ENCODE results near the gene TNFRSF21.

TNFRSF21 gene

DNA sequence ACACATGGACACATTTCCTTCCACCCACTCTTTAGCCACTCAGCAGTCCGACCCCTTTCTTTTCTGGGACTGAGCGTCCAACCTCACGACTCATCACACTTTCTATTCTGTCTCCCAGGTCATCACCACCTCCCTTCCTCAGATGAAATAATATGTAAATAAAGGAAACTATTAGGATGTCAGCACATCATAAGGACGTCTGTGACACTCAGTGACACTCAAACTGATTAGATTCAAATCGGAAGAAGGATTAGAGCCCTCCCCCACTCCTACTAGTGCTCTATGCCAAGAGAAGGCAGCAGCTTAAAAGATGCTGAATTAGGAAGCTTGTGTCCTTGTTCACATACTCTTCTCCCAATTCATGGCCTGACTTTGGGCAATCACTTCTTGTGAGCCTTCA lies 113.6 kb downstream of the TNFRSF21 start:
- DNase-seq (ENCODE audit: low read depth): no peak
- TF ChIP-seq, protein P1, sequence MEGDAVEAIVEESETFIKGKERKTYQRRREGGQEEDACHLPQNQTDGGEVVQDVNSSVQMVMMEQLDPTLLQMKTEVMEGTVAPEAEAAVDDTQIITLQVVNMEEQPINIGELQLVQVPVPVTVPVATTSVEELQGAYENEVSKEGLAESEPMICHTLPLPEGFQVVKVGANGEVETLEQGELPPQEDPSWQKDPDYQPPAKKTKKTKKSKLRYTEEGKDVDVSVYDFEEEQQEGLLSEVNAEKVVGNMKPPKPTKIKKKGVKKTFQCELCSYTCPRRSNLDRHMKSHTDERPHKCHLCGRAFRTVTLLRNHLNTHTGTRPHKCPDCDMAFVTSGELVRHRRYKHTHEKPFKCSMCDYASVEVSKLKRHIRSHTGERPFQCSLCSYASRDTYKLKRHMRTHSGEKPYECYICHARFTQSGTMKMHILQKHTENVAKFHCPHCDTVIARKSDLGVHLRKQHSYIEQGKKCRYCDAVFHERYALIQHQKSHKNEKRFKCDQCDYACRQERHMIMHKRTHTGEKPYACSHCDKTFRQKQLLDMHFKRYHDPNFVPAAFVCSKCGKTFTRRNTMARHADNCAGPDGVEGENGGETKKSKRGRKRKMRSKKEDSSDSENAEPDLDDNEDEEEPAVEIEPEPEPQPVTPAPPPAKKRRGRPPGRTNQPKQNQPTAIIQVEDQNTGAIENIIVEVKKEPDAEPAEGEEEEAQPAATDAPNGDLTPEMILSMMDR (conservative IDR thresholded peaks at IDR 0.05; ENCODE audit: low read depth, low read length): no peak

DNA sequence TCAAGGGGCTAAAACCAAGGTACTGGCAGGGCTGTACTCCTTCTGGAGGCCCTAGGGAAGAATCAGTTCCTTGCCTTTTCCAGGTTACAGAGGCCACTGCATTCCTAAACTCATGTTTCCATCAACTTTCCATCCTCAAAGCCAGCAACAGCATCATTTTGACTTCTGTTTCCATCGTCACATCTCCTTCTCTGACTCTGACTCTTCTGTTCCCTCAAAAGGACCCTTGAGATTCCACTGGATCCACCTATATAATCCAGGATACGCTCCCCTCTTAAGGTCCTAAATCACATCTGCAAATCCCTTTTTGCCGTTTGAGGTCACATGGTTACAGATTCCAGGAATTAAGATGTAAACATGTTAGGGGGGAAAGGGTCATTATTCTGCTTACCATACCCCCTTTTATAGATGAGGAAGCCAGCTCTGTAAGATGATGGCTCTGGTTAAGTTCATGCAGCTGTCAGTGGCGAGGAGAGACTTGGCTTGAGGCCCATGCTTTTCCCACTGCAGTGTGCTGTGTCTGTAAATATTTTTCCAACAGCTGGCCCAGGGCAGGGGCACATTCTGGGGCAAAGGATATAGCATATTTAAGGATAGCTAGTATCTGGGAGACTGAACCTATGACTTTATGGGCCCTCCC lies 114.6 kb downstream of the TNFRSF21 start:
- H3K4me3 ChIP-seq (ENCODE audit: low read length): no peak overlapping the region
- TF ChIP-seq, protein P1 (conservative IDR thresholded peaks at IDR 0.05; ENCODE audit: low read depth, low read length): no peak
- no peak for DNase-seq (ENCODE audit: low read depth)

More for the DNA sequence above, 113.6 kb downstream of the TNFRSF21 start:
- H3K4me3 ChIP-seq (ENCODE audit: low read length): no peak overlapping the region

DNA sequence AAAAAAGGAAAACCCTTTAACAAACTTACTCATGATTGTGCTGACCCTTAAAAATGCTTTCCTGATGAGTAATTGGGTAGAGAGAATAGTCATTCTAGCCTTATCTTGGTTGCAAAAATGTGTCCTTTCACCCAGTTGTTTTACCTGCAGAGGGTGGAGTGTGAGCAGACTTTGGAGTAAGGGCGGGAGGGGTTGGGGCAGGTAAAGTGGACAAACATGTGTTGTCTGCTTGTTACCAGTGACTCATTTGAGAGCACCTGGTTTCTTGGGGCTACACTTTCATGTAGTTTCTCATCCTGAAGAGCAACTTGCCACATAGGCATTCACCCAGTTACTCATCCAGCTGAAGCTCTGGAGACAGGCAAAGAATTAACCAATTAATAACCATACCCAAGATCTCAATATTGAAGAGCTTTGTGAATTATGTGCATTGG lies 121.1 kb downstream of the TNFRSF21 start:
- DNase-seq (ENCODE audit: low read depth): peak; percentile 32
- no peak overlapping the region for H3K4me3 ChIP-seq (ENCODE audit: low read length)
- TF ChIP-seq, protein P1 (conservative IDR thresholded peaks at IDR 0.05; ENCODE audit: low read depth, low read length): no peak

DNA sequence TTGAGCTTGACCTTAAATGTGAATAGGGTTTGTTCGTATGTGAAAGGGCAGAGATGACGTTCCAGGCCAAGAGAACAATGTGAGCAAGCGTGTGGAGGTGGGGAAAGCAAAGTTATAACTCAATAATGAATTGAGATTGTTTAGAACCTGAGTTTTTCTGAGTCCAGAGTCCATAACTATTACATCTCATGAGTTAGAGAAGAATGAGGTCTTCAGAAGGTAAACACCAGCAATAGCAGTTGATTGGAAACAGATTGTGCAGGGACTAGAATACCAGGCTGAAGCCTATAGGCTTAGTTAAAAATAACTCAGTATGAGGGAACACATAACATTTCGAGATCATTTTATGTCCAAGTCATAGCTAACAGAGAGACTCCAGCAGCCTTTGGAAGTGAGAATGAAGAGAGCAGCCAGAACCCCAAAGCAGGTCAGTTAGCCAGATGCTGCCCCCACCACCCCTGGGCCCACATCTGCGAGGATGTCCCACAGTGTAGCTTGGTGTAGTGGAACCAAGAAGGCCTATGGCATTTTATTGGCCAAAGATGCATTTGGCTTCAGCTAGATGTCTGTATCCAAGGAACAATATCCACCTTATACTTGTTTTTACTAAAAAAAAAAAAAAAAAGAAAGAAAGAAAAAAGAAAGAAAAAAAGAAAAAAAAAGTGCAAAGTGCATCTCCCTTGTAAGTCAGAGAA lies 121.7 kb downstream of the TNFRSF21 start:
- H3K4me3 ChIP-seq (ENCODE audit: low read length): no peak overlapping the region
- TF ChIP-seq, protein P1 (conservative IDR thresholded peaks at IDR 0.05; ENCODE audit: low read depth, low read length): no peak
- DNase-seq (ENCODE audit: low read depth): no peak

DNA sequence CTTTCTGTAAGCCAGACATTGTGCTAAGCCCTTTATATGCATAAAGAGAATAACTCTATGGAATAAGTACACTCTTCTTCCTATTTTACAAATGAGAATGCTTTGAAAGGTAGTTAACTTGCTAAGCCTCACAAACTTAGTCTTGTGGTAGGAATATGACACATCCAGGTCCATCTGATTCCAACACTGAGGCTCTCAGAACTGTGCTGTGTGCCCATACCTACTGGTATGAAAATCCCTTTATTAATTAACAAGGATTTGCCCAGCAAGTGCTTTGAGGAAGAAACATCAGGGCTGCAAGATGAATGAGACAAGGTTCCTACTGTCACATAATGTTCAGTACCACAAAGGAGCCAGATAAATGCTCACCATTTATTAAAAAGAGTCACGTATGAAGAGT lies 122.6 kb downstream of the TNFRSF21 start:
- TF ChIP-seq, protein P1 (conservative IDR thresholded peaks at IDR 0.05; ENCODE audit: low read depth, low read length): no peak
- no peak overlapping the region for H3K4me3 ChIP-seq (ENCODE audit: low read length)
- no peak for DNase-seq (ENCODE audit: low read depth)

DNA sequence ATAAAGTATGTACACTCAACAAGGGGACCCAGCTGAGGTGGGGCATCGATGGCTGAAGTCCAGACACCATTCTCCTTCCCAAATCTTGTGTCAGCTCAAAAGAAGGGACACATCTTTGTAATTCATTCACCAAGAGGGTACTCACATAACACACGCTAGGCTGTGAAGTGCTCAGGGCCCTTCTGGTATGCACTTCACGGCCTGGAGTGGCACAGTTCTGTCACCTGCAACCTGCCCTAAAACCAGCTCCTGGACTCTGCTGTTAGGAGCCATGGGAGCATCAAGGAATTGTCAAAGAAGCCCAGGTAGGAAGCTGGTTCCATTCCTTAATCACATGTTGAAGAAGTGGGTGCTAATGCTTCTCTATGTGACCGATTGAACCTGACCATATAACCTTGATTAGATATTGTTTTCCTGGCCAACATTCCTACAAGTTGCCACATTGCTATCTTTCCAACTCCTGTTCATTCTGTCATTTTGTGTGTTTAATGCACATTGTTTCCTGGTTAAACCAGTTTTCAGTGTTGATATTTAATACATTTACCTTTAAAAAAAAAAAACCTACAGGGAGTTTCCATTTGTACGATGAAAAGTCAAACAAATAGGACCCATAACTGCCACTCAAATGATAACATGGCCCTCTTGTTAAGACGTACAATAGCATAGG lies 127.3 kb downstream of the TNFRSF21 start:
- TF ChIP-seq, protein P1 (conservative IDR thresholded peaks at IDR 0.05; ENCODE audit: low read depth, low read length): no peak

More for the DNA sequence above, 127.3 kb downstream of the TNFRSF21 start:
- H3K4me3 ChIP-seq (ENCODE audit: low read length): no peak overlapping the region
- DNase-seq (ENCODE audit: low read depth): no peak
